DMS53 treated with DMSO at 0.1 percent for 48 hours (cell line): ENCODE data around the gene NUBPL.
"Not testable (repeated sequence)": the region's sequence is repeated elsewhere in the genome, so short reads cannot be mapped to it uniquely, and the experiment has no call there.

ENCODE experiments used
- DNase-seq: peaks from one replicate; lab custom pipeline; 2025; ENCODE audit not compliant: unreplicated experiment; lab: John Stamatoyannopoulos, UW

NUBPL gene

GRCh38 chr14:31868096-31868495 lies 306.9 kb downstream of the NUBPL start:
- not testable (repeated sequence) for DNase-seq

DNA sequence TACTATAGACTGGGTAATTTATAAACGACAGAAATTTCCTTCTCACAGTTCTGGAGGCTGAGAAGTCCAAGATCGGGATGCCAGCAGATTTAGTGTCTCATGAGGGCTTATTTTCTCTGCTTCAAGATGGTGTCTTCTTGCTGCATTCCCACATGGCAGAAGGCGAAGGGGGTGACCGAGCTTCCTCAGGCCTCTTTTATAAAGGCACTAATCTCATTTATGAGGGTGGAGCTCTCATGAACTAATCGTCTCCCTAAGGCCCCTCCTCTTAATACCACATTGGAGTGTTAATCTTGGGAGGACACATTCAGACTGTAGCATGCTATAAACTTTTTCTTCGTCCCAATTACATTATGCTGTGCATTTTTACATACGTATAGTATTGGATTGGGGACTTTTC lies 315.5 kb downstream of the NUBPL start:
- DNase-seq: no peak

DNA sequence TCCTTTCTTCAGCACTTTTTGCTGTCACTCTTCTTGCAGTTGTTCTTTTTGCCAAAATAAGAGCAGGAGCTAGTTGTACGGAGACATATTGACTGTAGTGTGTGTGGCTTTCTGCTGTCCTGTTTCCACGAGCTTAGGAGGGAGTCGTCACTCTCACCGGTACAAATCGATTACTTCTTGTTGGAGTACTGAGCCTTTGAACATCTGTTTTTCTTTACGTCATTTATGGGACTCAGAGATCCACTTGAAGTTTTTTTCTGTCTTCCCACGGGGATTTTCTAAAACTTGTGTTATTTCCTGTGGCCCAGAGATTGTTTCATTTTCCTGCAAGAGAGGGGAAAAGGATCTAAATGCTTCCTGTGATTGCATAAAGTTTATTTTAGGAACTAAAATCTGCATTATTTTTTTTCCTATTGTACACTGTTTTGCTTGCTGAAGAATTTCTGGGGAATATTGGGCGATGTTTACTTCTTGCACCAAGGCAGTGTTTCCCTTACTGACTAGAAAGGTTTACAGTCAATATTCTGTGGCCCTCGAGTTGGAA lies 316.1 kb downstream of the NUBPL start:
- DNase-seq: no peak

GRCh38 chr14:31879661-31880348 lies 318.6 kb downstream of the NUBPL start:
- DNase-seq: no peak

DNA sequence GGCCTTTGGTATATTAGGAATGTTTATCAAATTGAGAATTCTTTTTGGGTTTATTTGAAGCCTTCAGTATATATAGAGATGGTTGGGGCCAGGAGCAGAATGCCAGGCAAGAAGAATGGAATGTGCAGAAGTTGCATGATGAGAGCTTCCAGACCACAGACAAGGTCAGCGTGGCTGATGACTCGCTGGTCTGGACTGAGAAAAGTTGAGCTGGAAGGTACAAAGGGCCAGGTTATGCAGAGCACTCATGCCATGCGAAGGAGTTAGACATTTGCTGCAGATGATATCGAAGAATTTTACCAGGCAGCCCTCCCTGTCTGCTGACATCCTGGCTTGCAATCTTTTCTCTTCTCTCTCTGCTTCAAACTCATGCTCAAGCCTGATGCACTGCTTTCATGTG lies 319.7 kb downstream of the NUBPL start:
- no peak for DNase-seq

- no peak for DNase-seq
Observed at GRCh38 chr14:31881531-31882310, 320.5 kb downstream of the NUBPL start.

DNA sequence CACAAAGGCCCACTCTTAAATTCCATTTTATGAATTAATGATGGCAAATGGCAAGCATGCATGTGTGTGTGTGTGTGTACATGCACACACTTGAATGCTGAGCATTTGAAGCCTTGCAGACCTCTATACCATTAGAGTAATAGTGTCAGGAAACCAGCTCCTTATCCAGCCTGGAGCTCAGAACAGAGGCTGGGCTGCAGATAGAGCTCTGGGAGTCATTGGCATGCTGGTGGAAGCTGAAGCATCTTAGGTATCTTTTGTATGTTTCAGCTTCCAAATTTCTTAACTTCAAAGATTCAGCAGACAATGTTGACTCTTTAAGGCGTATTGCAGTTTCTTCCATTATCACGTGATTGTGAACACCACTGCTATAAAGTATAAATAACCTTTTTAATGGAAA lies 323.0 kb downstream of the NUBPL start:
- DNase-seq: no peak

DNA sequence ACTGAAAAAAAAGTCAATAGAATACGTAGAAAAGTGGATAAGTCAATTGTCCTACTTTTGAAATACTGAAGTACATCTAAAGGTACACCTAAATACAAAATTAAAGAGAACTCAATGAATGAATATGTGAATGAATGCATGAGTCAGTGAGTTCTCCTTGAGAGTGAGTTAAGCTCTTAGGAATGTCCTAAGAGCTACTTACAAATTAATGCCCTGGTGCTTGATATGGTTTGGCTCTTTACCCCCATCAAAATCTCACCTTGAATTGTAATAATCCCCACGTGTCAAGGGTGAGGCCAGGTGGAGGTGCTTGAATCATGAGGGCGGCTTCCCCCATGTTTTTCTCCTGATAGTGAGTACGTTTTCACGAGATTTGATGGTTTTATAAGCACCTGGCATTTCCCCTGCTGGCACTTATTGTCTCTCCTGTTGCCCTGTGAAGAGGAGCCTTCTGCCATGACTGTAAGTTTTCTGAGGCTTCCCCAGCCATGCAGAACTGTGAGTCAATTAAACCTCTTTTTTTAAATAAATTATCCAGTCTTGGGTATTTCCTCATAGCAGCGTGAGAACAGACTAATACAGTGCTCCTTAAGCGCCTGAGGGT lies 323.7 kb downstream of the NUBPL start:
- no peak for DNase-seq

DNA sequence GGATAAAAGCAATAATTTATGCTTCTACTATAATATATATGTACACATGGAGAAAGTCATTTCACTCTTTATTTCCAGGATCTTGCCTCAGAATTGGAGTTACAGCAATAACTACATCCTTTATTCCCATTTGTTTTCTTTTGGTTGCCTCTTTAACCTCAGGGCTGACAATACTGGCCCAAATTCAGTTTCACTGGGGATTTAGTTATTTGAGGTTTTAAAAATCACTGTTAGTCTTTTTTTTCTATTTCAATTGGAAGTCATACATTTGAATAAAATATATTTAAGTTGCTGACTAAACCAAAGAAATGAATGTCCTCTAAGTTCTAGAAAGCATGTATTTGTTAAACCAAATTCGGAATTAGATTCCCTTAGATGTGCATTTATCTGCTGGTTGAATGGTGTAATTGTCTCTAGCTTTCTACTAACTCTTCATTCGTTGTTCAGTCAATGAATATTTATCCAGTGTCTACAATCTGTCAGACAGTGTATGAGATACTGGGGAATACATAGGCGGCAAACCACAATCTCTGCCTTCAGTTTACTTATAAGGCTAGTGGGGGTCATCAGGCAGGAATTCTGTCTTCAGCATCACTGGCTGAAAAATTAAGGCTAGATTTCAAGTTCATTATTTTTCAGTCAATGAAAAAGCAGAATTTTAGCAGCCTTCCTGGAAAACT lies 325.1 kb downstream of the NUBPL start:
- no peak for DNase-seq

- DNase-seq: no peak
Observed at GRCh38 chr14:31887929-31888580, 326.9 kb downstream of the NUBPL start.

- no peak for DNase-seq
Observed at GRCh38 chr14:31889297-31889696, 328.1 kb downstream of the NUBPL start.

DNA sequence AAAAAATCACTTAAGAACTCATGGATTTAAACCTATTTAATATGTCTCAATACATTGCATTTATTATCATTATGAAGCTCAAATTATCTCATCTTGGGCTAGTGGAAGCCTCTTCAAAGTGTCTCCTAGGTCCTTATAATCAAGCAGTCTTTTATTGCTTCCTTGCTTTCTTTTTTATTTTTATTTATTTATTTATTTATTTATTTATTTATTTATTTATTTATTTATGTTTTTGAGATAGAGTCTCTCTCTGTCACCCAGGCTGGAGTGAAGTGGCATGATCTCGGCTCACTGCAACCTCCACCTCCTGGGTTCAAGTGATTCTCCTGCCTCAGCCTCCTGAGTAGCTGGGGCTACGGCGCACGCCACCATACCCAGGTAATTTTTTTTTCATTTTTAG lies 329.0 kb downstream of the NUBPL start:
- DNase-seq: not testable (repeated sequence)

DNA sequence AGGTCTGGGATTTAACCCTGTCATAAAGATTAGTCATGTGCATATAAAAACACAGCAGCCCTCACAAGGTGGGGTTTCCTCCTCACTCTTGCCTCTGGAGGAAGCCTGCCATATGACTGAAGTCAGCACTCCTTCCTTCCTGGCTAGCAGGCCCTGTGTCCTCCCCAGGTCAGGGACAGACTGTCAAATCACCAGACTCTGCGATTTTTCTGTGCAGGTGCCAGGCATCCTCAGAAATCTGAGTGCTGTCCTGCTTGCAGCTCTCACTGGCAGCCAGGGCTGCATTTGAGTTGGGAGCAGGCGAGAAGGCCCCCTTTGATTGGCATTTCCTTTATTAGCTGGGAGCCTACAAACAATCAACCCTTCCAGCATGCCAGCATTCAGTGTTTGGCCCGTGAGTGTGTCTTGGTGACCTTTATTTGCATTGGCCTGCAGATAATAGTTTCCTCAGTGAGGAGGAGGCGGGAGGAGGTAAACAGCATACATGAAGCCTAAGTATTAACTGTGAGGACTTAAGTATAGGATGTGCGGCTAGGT lies 332.1 kb downstream of the NUBPL start:
- DNase-seq: no peak

GRCh38 chr14:31894351-31894750 lies 333.1 kb downstream of the NUBPL start:
- DNase-seq: no peak

GRCh38 chr14:31895206-31895605 lies 334.0 kb downstream of the NUBPL start:
- DNase-seq: no peak

DNA sequence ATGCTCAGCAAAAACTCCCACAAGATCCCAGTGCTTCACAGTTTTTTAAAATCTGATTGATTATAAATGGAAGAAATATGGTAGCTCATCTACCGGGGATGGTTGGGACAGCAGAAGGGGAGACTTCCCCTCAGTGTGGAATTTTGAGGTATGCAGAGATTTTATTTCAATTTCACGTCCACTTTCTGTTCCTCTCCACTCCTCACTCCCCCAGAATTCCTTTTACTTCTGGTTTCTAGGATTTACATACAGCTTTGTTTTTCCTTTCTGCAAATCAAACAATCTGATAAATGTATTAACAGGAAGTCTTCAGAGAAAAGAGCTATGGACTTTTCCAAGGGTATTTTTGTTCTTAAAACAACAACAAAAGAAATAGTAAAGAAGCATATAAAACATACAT lies 334.4 kb downstream of the NUBPL start:
- DNase-seq: no peak

DNA sequence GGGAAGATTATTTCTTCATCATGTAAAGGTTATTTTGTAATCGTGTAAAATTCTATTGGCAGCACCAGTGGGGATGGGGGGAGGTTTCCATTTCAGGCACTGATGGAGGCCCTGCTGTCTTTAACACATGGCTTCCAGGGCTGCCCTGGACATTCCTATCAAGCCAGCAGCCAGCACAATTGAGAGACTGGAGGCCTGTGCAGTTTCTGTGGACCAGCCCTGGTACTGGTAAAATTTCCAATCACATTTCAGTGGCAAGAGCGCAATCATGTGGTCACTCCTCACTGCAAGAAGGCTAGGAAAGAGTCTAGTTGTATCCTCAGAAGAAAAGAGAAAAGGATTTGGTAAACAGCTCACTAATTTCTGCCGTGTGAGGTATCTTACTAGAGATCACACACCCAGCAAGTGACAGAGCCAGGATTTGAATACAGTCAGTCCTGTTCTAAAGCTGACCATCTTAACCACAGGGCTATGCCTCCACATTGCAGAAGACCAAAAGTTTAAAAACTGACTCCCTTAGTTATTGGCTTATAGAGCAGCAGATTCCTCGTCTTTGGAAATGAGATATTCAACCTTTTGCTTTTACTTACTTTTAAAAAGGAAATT lies 336.5 kb downstream of the NUBPL start:
- no peak for DNase-seq

DNA sequence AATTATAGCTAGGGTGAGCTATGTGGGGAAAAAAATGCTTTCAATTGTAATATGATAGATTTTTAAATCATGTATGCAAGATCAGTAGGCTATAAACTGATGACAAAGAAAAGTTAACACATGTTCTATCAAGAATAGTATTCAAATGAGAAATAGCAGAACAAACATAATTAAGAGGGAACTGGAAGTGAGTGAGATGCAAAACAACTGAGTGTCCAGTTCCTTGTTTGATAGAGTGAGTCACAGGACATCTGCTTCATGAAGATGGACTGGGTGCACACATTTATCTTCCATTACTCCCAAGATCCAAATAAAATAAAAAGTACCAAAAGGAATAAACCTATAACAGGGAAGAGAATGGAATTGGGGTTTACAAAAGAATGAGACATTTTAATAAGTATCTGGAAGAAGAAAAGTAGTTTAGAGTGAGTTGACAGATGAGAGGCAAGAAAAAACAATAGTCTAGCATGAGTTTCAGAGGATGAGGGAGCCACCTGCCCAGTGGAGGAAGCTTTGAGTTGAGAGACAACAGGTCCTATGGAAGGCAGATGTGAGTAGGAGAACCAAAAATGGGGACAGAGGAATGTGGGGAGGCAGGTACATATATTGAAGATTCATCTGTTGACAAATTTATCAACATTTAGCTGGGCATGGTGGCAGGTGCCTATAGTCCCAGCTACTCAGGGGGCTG lies 337.8 kb downstream of the NUBPL start:
- DNase-seq: peak; percentile 25

GRCh38 chr14:31902002-31902401 lies 340.8 kb downstream of the NUBPL start:
- peak; percentile 68 for DNase-seq
